HUES6 (cell line): ENCODE measurements around the gene GJB1.
"Not testable (repeated sequence)": the region's sequence is repeated elsewhere in the genome, so short reads cannot be mapped to it uniquely, and the experiment has no call there.

ENCODE experiments used
- H3K27ac ChIP-seq: 2 replicates; pipeline ENCODE4 v1.7.0; 2013; ENCODE audit warnings: low read depth, mild to moderate bottlenecking, low read length, inconsistent platforms
- H3K27me3 ChIP-seq: 2 replicates; pipeline ENCODE4 v1.6.1; 2013; ENCODE audit warnings: low read length; ENCODE audit not compliant: control insufficient read depth, insufficient read depth
- H3K36me3 ChIP-seq: 2 replicates; pipeline ENCODE4 v1.6.1; 2013; ENCODE audit warnings: low read length; ENCODE audit not compliant: control insufficient read depth, insufficient read depth
- H3K4me1 ChIP-seq: 2 replicates; pipeline ENCODE4 v1.6.1; 2013; ENCODE audit warnings: low read length; ENCODE audit not compliant: control insufficient read depth, insufficient read depth
- H3K4me3 ChIP-seq: 2 replicates; pipeline ENCODE4 v1.5.1; 2013; ENCODE audit warnings: low read depth, low read length
- H3K9ac ChIP-seq: one replicate; pipeline ENCODE4 v1.6.1; 2013; ENCODE audit warnings: mild to moderate bottlenecking, low read length
- H3K9me3 ChIP-seq: 2 replicates; pipeline ENCODE4 v1.6.1; 2013; ENCODE audit warnings: low read depth, low read length; ENCODE audit not compliant: control insufficient read depth, insufficient read depth

GJB1 gene

DNA sequence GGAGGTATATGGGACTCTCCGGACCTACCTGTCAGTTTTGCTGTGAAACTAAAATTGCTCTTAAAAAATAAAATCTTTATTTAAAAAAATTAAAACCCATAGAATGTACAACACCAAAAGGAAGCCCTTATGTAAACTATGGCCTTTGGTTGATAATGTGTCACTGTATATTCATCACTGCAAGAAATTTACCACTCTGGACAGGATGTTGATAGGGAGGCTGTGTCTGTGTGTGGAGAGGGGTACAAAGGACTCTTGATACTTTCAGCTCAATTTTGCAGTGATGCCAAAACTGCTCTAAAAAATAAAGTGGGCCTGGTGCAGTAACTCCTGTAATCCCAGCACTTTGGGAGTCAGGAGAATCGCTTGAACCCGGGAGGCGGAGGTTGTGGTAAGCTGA, 33.8 kb downstream of the GJB1 start:
- peaks cover 21% of the 10 kb centered on the region; the same call in 1 of the 2 replicates for H3K4me1 ChIP-seq
- no peaks in the 10 kb centered on the region for H3K27me3 ChIP-seq
- H3K9me3 ChIP-seq: no peaks in the 10 kb centered on the region; the same call in 1 of the 2 replicates
- no peak overlapping the region for H3K9ac ChIP-seq
- H3K27ac ChIP-seq: no peak overlapping the region
- H3K36me3 ChIP-seq: no peaks in the 10 kb centered on the region
- no peak overlapping the region for H3K4me3 ChIP-seq

DNA sequence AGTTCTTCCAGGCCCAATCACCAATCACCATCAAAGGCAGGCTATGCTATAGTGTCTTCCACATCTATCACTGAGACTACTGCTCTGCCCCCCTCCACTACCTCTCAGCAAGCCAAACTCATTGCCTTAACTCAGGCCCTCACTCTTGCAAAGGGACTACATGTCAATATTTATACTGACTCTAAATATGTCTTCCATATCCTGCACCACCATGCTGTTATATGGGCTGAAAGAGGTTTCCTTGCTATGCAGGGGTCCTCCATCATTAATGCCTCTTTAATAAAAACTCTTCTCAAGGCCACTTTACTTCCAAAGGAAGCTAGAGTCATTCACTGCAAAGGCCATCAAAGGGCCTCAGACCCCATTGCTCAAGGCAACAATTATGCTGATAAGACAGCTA, 45.6 kb downstream of the GJB1 start:
- not testable (repeated sequence) for H3K27me3 ChIP-seq, H3K4me1 ChIP-seq, H3K4me3 ChIP-seq, H3K27ac ChIP-seq, H3K36me3 ChIP-seq, H3K9ac ChIP-seq
- peaks cover 24% of the 10 kb centered on the region for H3K9me3 ChIP-seq

DNA sequence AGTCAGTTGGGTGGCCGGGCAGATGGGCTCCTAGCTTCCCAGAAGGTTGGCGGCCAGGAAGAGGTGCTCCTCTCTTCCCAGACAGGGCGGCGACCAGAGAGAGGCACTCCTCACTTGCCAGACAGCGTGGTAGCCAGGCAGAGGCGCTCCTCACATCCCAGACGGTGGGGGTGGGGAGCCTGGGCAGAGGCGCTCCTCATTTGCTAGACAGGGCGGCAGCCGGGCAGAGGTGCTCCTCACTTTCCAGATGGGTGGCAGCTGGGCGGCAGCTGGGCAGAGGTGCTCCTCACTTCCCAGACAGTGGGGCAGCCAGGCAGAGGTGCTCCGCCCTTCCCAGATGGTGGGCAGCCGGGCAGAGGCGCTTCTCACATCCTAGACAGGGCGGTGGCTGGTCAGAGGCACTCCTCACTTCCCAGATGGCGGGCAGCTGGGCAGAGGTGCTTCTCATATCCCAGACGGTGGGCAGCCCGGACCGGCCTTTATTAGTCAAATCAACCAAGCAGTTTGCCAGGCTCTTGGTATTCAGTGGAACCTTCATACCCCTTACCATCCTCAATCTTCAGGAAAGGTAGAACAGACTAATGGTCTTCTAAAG, 46.9 kb downstream of the GJB1 start:
- H3K27ac ChIP-seq: no peak overlapping the region
- no peak overlapping the region for H3K4me3 ChIP-seq
- no peaks in the 10 kb centered on the region for H3K27me3 ChIP-seq
- H3K36me3 ChIP-seq: no peaks in the 10 kb centered on the region; the same call in 1 of the 2 replicates
- H3K9me3 ChIP-seq: peaks cover 24% of the 10 kb centered on the region
- no peaks in the 10 kb centered on the region for H3K4me1 ChIP-seq
- H3K9ac ChIP-seq: no peak overlapping the region

DNA sequence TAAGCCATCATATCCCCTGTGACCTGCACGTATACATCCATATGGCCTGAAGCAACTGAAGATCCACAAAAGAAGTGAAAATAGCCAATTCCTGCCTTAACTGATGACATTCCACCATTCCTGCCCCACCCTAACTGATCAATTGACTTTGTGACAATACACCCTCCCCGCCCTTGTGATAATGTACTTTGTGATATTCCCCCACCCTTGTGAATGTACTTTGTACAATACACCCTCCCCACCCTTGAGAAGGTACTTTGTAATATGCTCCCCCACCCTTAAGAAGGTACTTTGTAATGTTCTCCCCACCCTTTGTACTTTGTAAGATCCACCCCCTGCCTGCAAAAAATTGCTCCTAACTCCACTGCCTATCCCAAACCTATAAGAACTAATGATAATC, 49.3 kb downstream of the GJB1 start:
- not testable (repeated sequence) for H3K27ac ChIP-seq, H3K4me3 ChIP-seq, H3K27me3 ChIP-seq, H3K36me3 ChIP-seq, H3K4me1 ChIP-seq, H3K9ac ChIP-seq
- peaks cover 19% of the 10 kb centered on the region for H3K9me3 ChIP-seq
